K562 (cell line): ENCODE measurements around the gene KRTAP1-4. TPM values are rescaled to one million over a fixed set of nuclear protein-coding genes. Genes with fewer than 3 reads are reported as not detected.

Experiments
- ATAC-seq: fragments of 200-7000 bp; cut with Tn5 transposase; 3 replicates; pipeline ENCODE4 v1.9.1; 2020; ENCODE audit warnings: moderate library complexity
- BruUV-seq: library from RNA; stranded (reverse); fragments of 400-500 nt; replicated peaks from 2 replicates; lab custom pipeline; 2021; lab: Mats Ljungman, UMichigan
- CTCF ChIA-PET: fragments of 300-600 bp; formaldehyde crosslinking; extraction: SDS; loops from one replicate; lab custom pipeline; 2021; ENCODE audit warnings: low intra/inter-chr PET ratio; lab: Yijun Ruan, JAX
- POLR2A ChIA-PET: fragments of 300-600, 350-650 bp; sonication (Branson Sonifier 250); formaldehyde crosslinking; extraction: SDS; loops from one replicate; lab custom pipeline; 2021; ENCODE audit warnings: antibody characterized with exemption, inconsistent platforms; lab: Yijun Ruan, JAX
- DNase-seq, 4 experiments: peaks; one replicate each; pipeline versions ENCODE4 v3.0.0 to v3.0.0-alpha.2; 2011 to 2018; ENCODE audit warnings: low spot score in 3 of 4, mixed read lengths in 3 of 4; ENCODE audit errors: extremely low read depth in 1 of 4
- FAIRE-seq: peaks from 2 replicates; lab custom pipeline; 2011; peaks lifted over from hg19 to GRCh38; lab: Jason Lieb, UNC
- H2AFZ ChIP-seq: 2 replicates; pipeline ENCODE4 v1.6.0; 2011; ENCODE audit warnings: low read depth, low read length, control low read depth, inconsistent platforms
- H3K27ac ChIP-seq: fragments of 200-600 bp; 3 replicates; pipeline ENCODE4 v1.8.0; 2011; ENCODE audit warnings: low read depth, mild to moderate bottlenecking, control low read depth, inconsistent platforms, low read length, moderate library complexity, mixed read lengths; ENCODE audit errors: extremely low read depth
- H3K27me3 ChIP-seq, 2 experiments: fragments of 300-600 bp in 1 of 2; 2 replicates in 1 of 2; 3 replicates in 1 of 2; pipeline versions ENCODE4 v1.6.0 to v1.8.0; 2011; ENCODE audit warnings: inconsistent platforms in 2 of 2, low read length in 2 of 2, mild to moderate bottlenecking in 1 of 2, mixed read lengths in 1 of 2, moderate library complexity in 1 of 2; ENCODE audit not compliant: control insufficient read depth in 2 of 2, insufficient read depth in 2 of 2
- H3K36me3 ChIP-seq: fragments of 300-600 bp; 3 replicates; pipeline ENCODE4 v1.8.0; 2011; ENCODE audit warnings: mild to moderate bottlenecking, low read length, inconsistent platforms; ENCODE audit not compliant: control insufficient read depth, insufficient read depth
- H3K4me1 ChIP-seq, 2 experiments: fragments of 200-600 bp in 1 of 2; replicated peaks in 1 of 2; 2 replicates in 1 of 2; 3 replicates in 1 of 2; pipeline versions ENCODE4 v1.5.1 to v1.8.0; 2011; ENCODE audit warnings: inconsistent platforms in 2 of 2, low read length in 2 of 2, mild to moderate bottlenecking in 1 of 2, mixed read lengths in 1 of 2, moderate library complexity in 1 of 2; ENCODE audit not compliant: control insufficient read depth in 2 of 2, insufficient read depth in 2 of 2
- H3K4me2 ChIP-seq: 2 replicates; pipeline ENCODE4 v1.6.1; 2011; ENCODE audit warnings: low read length, control low read depth, inconsistent platforms, mixed read lengths; ENCODE audit not compliant: insufficient read depth
- H3K4me3 ChIP-seq: fragments of 200-600 bp; sonication (generic), shearing (Covaris generic); 2 replicates; pipeline ENCODE4 v1.5.1; 2016; ENCODE audit warnings: control low read depth, inconsistent platforms
- H3K79me2 ChIP-seq: fragments of 200-600 bp; 3 replicates; pipeline ENCODE4 v1.8.0; 2011; ENCODE audit warnings: low read length, inconsistent platforms; ENCODE audit not compliant: control insufficient read depth, insufficient read depth
- H3K9ac ChIP-seq, 2 experiments: 2 replicates each; pipeline versions ENCODE4 v1.6.0 to v1.6.1; 2011; ENCODE audit warnings: low read depth in 2 of 2, low read length in 2 of 2, control low read depth in 1 of 2, inconsistent platforms in 1 of 2, mild to moderate bottlenecking in 1 of 2, mixed read lengths in 1 of 2; ENCODE audit not compliant: insufficient read depth in 1 of 2
- H3K9me1 ChIP-seq: one replicate; pipeline ENCODE4 v1.6.0; 2011; ENCODE audit warnings: inconsistent platforms, mild to moderate bottlenecking, low read length, moderate library complexity; ENCODE audit not compliant: control insufficient read depth, insufficient read depth
- H3K9me3 ChIP-seq: replicated peaks from 2 replicates; pipeline ENCODE4 v1.5.1; 2011; ENCODE audit warnings: low read depth, low read length, inconsistent platforms; ENCODE audit not compliant: control insufficient read depth, insufficient read depth
- H4K20me1 ChIP-seq: replicated peaks from 2 replicates; pipeline ENCODE4 v1.6.1; 2011; ENCODE audit warnings: low read length, inconsistent platforms, mixed read lengths; ENCODE audit not compliant: control insufficient read depth, insufficient read depth
- ELF4 ChIP-seq: fragments of 450-650 bp; formaldehyde crosslinking; IDR thresholded peaks from 2 replicates; pipeline ENCODE4 v1.4.0; 2022; ENCODE audit warnings: missing genetic modification characterization
- NR1H2 ChIP-seq: sonication (generic); formaldehyde crosslinking; IDR thresholded peaks from 2 replicates; pipeline ENCODE4 v1.4.0; 2020; ENCODE audit warnings: mild to moderate bottlenecking, missing genetic modification reagents
- THRB ChIP-seq: fragments of 450-650 bp; formaldehyde crosslinking; conservative IDR thresholded peaks from 2 replicates; pipeline ENCODE4 v1.4.0; 2022; ENCODE audit warnings: mild to moderate bottlenecking, missing genetic modification characterization
- in situ Hi-C: fragments of 300-500 bp; cut with MboI; formaldehyde crosslinking; loops from 4 replicates; pipeline ENCODE4 v1.15.0; 2018; ENCODE audit warnings: inconsistent platforms, mixed read lengths
- intact Hi-C: fragments of 100-400 bp; cut with micrococcal nuclease; formaldehyde crosslinking; loops from 2 replicates; pipeline ENCODE4 v1.14.2; 2022
- polyA plus RNA-seq, 8 experiments: library from polyadenylated mRNA; depleted of rRNA in 4 of 8; stranded (reverse) in 5 of 8; unstranded in 3 of 8; fragments of >200 nt; fragmentation: Nextera tagmentation in 2 of 8; fragmentation: Illumina TruSeq in 1 of 8; extraction: Ambion mirVana in 2 of 8; extraction: Trizol in 1 of 8; gene quantifications; 2 replicates each; pipeline versions ENCODE4 v1.2.1 to v1.2.3, GENCODE V29; 2011 to 2014; ENCODE audit warnings: inconsistent platforms in 1 of 8, missing spikeins in 1 of 8
- total RNA-seq, 7 experiments: library from RNA; depleted of rRNA in 6 of 7; stranded (reverse); fragments of >200 nt in 6 of 7; fragmentation: Illumina TruSeq in 2 of 7; extraction: Trizol in 2 of 7; gene quantifications; 2 replicates each; pipeline versions ENCODE4 v1.2.1 to v1.2.3, GENCODE V29; 2011 to 2021; ENCODE audit warnings: low replicate concordance in 1 of 7
- TF ChIP-seq, protein P1 (sequence below): IDR thresholded peaks from 2 replicates; pipeline ENCODE4 v1.6.1; 2016; ENCODE audit warnings: missing genetic modification characterization, missing compliant biosample characterization

KRTAP1-4 gene
- total and polyA plus RNA-seq, 9 of the 15 experiments (the other 6 are each of a cell fraction or from before 2014, with no cell fraction given), result not detected

- no peak for TF ChIP-seq THRB
- TF ChIP-seq, protein P1, sequence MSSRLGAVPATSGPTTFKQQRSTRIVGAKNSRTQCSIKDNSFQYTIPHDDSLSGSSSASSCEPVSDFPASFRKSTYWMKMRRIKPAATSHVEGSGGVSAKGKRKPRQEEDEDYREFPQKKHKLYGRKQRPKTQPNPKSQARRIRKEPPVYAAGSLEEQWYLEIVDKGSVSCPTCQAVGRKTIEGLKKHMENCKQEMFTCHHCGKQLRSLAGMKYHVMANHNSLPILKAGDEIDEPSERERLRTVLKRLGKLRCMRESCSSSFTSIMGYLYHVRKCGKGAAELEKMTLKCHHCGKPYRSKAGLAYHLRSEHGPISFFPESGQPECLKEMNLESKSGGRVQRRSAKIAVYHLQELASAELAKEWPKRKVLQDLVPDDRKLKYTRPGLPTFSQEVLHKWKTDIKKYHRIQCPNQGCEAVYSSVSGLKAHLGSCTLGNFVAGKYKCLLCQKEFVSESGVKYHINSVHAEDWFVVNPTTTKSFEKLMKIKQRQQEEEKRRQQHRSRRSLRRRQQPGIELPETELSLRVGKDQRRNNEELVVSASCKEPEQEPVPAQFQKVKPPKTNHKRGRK, result peak; percentile 87
- no peak for TF ChIP-seq NR1H2 (CRISPR knock-in tag)
- TF ChIP-seq ELF4 (CRISPR knock-in tag), result 0 out of 2 replicates have a peak, but pooled peaks have one; percentile 44
- TF ChIP-seq, all 486 proteins: peak for 2
- POLR2A ChIA-PET, result no interaction called here
- in situ Hi-C loops, result no loop called here
- H3K4me1 ChIP-seq, result no peaks in the 10 kb centered on the region
- no peaks in the 10 kb centered on the region for H4K20me1 ChIP-seq
- FAIRE-seq (no peak), DNase-seq (no peak), ATAC-seq (no peak)
- no peaks in the 10 kb centered on the region for H3K27me3 ChIP-seq
- no peak overlapping the region for H2AFZ ChIP-seq
- no peak overlapping the region for H3K27ac ChIP-seq
- H3K79me2 ChIP-seq, result no peaks in the 10 kb centered on the region
- H3K4me3 ChIP-seq, result no peak overlapping the region
- H3K9me3 ChIP-seq, result no peaks in the 10 kb centered on the region
- no peaks in the 10 kb centered on the region for H3K36me3 ChIP-seq
- H3K9me1 ChIP-seq, result no peaks in the 10 kb centered on the region
- no TSS peak for BruUV-seq
- intact Hi-C loops, result no loop called here
- H3K4me2 ChIP-seq, result no peak overlapping the region
- CTCF ChIA-PET, result no interaction called here
- no peak overlapping the region for H3K9ac ChIP-seq
Observed at GRCh38 chr17:41076788-41077187, 46.8 kb upstream of the KRTAP1-4 start.
